ENCODE data around the gene HSF2BP.
"Not testable (repeated sequence)": the region's sequence is repeated elsewhere in the genome, so short reads cannot be mapped to it uniquely, and the experiment has no call there.

HSF2BP gene

DNA sequence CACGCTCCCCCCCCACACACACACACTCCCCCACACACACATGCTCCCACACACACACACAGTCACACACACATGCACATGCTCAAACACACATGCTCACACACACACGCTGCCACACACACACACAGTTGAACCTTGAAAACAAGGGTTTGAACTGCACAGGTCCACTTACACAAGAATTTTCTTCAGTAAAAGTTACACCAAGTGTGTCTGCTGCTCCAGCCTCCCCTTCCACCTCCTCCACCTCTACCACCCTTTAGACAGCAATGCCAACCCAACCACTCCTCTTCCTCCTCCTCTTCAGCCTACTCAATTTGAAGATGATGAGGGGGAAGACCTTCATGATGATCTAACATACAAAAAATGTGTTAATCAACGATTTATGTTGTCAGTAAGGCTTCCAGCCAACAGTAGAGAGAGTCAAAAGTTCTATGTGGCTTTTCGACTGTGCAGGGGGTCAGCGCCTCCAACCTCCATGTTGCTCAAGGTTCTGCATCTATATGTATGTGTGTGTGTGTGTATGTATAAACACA lies 26.8 kb downstream of the HSF2BP start:
- Mint-ChIP-seq H3K4me1 (ENCODE audit: low read depth) (no peaks in the 10 kb centered on the region), H3K36me3 (ENCODE audit: low read depth) (no peaks in the 10 kb centered on the region), H3K27me3 (ENCODE audit: low read depth) (peaks cover 2% of the 10 kb centered on the region), H3K27ac (no peak overlapping the region), H3K4me3 (no peak overlapping the region), H3K9me3 (no peaks in the 10 kb centered on the region)
- no peak for DNase-seq (ENCODE audit: low spot score)

DNA sequence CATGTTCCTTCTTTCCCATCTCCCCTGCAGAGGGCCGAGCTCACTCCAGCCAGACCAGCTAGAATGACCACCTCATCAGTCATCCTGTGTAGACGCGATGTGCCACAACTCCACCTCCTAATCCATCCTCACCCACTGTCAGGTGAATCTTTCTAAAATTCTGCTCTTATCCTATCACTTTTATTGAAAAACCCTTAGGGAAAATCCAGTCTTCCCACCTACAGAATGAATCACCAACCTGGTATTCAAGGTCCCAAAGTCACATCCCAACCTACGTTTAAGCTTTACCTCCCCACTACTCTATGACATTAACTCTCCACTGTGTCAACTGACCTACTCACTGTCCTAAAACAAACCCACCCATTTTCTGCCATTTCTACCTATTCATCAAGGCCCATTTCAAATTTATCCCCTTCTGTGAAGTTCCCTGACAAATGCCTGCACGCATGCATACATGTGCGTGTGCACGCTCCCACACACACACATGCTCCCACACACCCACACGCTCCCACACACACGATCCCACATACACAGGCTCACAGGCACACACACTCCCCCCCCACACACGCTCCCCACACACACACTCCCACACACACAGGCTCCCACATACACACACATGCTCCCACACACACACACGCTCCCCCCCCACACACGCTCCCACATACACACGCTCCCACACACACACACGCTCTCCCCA lies 27.7 kb downstream of the HSF2BP start:
- DNase-seq (ENCODE audit: low spot score), result no peak
- H3K27ac Mint-ChIP-seq, result no peak overlapping the region
- no peaks in the 10 kb centered on the region for H3K4me1 Mint-ChIP-seq (ENCODE audit: low read depth)
- no peaks in the 10 kb centered on the region for H3K9me3 Mint-ChIP-seq
- H3K36me3 Mint-ChIP-seq (ENCODE audit: low read depth), result no peaks in the 10 kb centered on the region
- no peak overlapping the region for H3K4me3 Mint-ChIP-seq
- H3K27me3 Mint-ChIP-seq (ENCODE audit: low read depth), result peaks cover 2% of the 10 kb centered on the region

DNA sequence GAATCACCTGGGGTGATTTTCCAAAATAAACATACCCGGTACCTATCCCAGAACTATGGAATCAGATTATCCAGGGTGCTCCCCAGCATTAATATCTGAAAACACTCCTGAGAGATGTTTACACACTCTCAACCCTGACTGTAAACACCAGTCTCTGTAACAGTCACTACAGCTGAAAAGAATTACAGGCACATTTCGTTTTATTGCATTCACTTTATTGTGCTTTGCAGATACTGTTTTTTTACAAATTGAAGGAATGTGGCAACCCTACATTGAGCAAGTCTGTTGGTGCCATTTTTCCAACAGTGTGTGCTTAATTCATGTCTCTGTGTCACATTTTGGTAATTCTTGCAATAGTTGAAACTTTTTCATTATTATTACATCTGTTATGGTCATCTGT lies 31.8 kb downstream of the HSF2BP start:
- Mint-ChIP-seq H3K27ac (no peak overlapping the region), H3K4me3 (no peak overlapping the region), H3K27me3 (ENCODE audit: low read depth) (peaks cover 21% of the 10 kb centered on the region), H3K4me1 (ENCODE audit: low read depth) (no peaks in the 10 kb centered on the region), H3K36me3 (ENCODE audit: low read depth) (no peaks in the 10 kb centered on the region), H3K9me3 (no peaks in the 10 kb centered on the region)
- DNase-seq (ENCODE audit: low spot score), result no peak

DNA sequence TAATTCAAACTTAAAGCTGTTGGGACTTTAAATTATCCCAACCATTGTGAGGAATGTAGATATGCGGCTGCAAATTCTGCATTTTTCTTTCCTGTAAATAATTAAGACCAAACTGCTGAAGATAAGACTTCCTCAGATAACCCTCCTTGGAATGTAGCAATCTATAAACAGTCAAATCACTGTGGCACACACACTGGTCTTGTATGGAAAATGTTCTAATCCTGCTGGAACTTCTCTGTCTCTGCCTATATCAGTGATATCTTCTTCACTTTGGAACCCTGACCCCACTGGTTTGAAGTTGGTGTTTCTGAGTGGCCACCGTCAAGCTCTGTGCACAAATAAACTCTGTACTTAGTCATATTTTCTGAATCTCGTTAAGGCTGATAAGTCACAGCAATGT lies 32.9 kb downstream of the HSF2BP start:
- DNase-seq (ENCODE audit: low spot score), result no peak
- Mint-ChIP-seq H3K4me1 (ENCODE audit: low read depth) (no peaks in the 10 kb centered on the region), H3K27me3 (ENCODE audit: low read depth) (peaks cover 20% of the 10 kb centered on the region), H3K36me3 (ENCODE audit: low read depth) (no peaks in the 10 kb centered on the region), H3K27ac (no peak overlapping the region), H3K9me3 (no peaks in the 10 kb centered on the region), H3K4me3 (no peak overlapping the region)

DNA sequence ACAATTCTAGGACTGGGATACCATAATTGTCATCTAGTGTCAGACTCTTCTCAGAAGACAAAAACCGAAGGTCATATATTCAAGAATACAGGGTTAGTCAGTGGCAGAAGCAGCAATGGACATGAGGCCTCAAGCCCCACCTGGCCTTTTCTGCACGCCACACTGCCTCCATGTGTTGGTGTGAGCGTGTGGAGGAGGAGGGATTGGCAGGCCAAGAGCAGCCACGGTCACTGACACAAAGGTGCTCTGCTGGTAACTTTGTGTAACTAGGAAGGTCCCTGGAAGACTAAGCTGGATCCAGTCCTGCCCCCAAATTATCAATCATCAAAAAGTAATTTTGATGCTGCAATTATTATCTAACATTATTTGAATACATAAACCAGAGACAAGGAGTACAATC lies 34.9 kb downstream of the HSF2BP start:
- Mint-ChIP-seq H3K4me1 (ENCODE audit: low read depth) (peaks cover 6% of the 10 kb centered on the region), H3K27me3 (ENCODE audit: low read depth) (peaks cover 20% of the 10 kb centered on the region), H3K9me3 (peaks cover 6% of the 10 kb centered on the region), H3K36me3 (ENCODE audit: low read depth) (peaks cover 2% of the 10 kb centered on the region), H3K4me3 (no peak overlapping the region), H3K27ac (no peak overlapping the region)
- no peak for DNase-seq (ENCODE audit: low spot score)

DNA sequence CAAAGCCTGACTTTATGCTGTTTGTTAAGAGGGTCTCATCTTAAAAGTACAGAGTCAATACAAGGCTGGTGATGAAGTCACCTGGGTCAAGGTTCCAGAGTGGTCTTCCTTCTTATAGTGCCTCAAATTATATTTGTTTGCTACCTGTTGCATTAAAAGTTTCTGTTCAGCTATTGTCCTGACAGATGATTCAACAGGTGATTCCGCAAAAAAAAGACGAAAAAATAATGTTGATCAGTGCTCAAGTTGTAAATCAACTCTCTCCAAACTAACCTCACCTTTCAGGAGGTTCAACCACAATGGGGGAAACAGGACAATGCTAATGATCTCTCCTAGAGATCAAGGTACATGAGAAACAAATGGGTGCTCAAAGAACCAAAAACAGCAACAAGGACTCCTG lies 35.7 kb downstream of the HSF2BP start:
- Mint-ChIP-seq H3K4me1 (ENCODE audit: low read depth) (peaks cover 6% of the 10 kb centered on the region), H3K27ac (no peak overlapping the region), H3K4me3 (no peak overlapping the region), H3K27me3 (ENCODE audit: low read depth) (peaks cover 20% of the 10 kb centered on the region), H3K9me3 (peaks cover 6% of the 10 kb centered on the region), H3K36me3 (ENCODE audit: low read depth) (peaks cover 2% of the 10 kb centered on the region)
- no peak for DNase-seq (ENCODE audit: low spot score)

DNA sequence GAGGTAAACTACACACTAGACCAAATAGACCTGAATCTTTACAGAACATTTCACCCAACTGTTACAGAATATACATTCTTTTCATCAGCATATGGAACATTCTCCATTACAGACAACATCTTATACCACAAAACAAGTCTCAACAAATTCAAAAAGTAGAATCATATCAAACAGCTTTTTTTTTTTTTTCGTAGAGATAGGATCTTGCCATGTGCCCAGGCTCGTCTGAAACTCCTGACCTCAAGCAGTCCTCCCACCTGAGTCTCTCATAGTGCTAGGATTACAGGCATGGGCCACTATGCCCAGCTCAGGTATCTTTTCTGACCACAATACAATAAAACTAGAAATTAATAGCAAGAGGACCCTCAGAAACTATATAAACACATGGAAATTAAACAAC lies 36.5 kb downstream of the HSF2BP start:
- Mint-ChIP-seq H3K36me3 (ENCODE audit: low read depth) (peaks cover 2% of the 10 kb centered on the region), H3K27me3 (ENCODE audit: low read depth) (peaks cover 20% of the 10 kb centered on the region), H3K4me1 (ENCODE audit: low read depth) (peaks cover 6% of the 10 kb centered on the region), H3K27ac (no peak overlapping the region), H3K9me3 (peaks cover 6% of the 10 kb centered on the region), H3K4me3 (no peak overlapping the region)
- no peak for DNase-seq (ENCODE audit: low spot score)

DNA sequence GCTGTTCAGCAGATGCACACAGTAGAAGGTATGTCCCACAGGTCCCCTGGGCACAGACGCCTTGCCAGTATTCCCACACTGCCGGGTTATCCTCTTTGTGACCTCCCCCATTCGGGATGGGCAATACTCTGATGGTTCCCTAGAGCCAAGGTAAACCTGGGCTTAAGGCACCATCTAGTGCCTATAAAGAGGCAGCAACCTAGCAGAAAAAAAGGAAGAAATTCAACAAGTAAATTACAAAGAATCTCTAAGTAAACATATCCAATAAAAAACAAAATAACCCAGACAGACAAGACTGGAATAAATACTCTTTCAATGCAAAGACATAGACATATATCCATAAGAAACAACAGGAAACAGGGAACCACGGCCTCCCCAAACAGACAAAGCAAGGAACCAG lies 39.4 kb downstream of the HSF2BP start:
- Mint-ChIP-seq H3K27ac (no peak overlapping the region), H3K27me3 (ENCODE audit: low read depth) (peaks cover 10% of the 10 kb centered on the region), H3K4me1 (ENCODE audit: low read depth) (peaks cover 6% of the 10 kb centered on the region), H3K4me3 (no peak overlapping the region), H3K36me3 (ENCODE audit: low read depth) (peaks cover 2% of the 10 kb centered on the region), H3K9me3 (peaks cover 6% of the 10 kb centered on the region)
- no peak for DNase-seq (ENCODE audit: low spot score)

DNA sequence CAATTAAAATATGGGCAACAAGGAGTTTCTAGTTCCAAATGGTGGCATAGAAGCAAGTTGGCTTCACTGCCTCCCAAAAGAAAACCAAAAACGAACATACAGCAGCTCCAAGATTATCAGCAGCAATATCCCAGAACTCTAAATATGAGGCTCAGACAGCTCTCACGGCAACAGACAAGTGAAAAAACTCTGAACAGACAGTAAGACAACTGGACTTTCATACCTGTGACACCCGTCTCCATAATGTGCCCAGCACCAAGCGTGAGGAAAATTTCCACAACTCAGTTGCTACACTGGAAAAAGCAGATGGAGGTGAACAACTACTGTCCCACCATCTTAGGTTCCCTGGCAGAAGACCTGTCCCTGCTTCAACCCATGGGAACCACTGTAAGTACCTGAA lies 39.9 kb downstream of the HSF2BP start:
- Mint-ChIP-seq H3K4me1 (ENCODE audit: low read depth) (peaks cover 6% of the 10 kb centered on the region), H3K36me3 (ENCODE audit: low read depth) (peaks cover 2% of the 10 kb centered on the region), H3K4me3 (no peak overlapping the region), H3K9me3 (peaks cover 6% of the 10 kb centered on the region), H3K27me3 (ENCODE audit: low read depth) (peaks cover 10% of the 10 kb centered on the region), H3K27ac (no peak overlapping the region)
- DNase-seq (ENCODE audit: low spot score), result no peak

DNA sequence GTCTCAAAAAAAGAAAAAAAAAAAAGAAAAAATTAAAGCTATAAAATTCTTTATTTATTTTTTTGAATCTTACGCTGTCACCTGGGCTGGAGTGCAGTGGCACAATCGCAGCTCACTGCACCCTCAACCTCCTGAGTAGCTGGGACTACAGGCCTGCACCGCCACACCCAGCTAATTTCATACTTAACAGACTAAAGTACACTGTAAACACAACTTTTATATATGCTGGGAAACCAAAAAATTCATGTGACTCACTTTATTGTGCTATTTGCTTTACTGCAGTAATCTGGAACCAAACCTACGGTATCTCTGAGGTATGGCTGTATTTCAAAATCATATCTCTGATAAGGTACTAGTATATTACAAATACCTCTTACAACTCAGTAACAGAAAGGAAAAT lies 40.3 kb downstream of the HSF2BP start:
- Mint-ChIP-seq H3K27ac (no peak overlapping the region), H3K4me3 (no peak overlapping the region), H3K36me3 (ENCODE audit: low read depth) (peaks cover 2% of the 10 kb centered on the region), H3K27me3 (ENCODE audit: low read depth) (peaks cover 10% of the 10 kb centered on the region), H3K4me1 (ENCODE audit: low read depth) (peaks cover 7% of the 10 kb centered on the region), H3K9me3 (peaks cover 6% of the 10 kb centered on the region)
- DNase-seq (ENCODE audit: low spot score), result no peak

DNA sequence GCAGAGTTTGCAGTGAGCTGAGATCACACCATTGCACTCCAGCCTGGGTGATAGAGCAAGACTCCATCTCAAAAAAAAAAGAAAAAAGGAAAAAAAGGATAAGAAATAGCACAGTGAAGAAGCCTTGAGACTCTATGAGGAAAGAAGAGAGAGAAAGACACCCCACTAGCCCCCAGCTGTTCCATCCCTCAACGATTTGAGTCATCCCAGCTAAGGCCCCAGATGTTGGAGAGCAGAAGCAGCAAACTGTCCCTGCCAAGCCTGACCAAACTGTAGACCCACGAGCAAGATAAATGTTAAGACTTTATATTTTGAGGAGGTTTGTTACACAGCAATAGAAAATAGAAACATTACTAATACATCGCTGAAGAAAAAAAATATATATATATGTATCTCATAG lies 42.4 kb downstream of the HSF2BP start:
- H3K27me3 Mint-ChIP-seq (ENCODE audit: low read depth); H3K4me3 Mint-ChIP-seq; H3K36me3 Mint-ChIP-seq (ENCODE audit: low read depth); H3K27ac Mint-ChIP-seq; DNase-seq (ENCODE audit: low spot score); H3K9me3 Mint-ChIP-seq: not testable (repeated sequence)
- H3K4me1 Mint-ChIP-seq (ENCODE audit: low read depth), result peaks cover 17% of the 10 kb centered on the region

DNA sequence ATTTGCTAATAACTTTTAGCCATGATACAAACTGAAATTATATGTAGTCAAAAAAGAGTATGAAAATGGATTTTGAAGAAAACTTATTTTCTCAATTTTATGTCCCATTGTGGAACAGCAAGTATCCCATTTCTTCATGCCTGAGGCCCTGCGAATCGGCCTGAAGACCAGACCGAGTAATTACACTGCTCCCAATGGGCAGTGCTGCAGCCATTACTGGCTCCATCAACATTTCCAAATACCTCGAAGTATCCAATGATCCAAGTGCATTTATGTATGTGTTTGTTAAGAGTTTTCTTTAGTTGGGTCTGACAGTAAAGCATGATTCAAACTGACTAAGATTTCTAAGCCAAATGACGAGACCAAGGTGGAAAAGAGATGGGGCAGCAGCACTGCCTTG lies 44.4 kb downstream of the HSF2BP start:
- H3K9me3 Mint-ChIP-seq, result no peaks in the 10 kb centered on the region
- DNase-seq (ENCODE audit: low spot score), result no peak
- H3K4me1 Mint-ChIP-seq (ENCODE audit: low read depth), result peaks cover 11% of the 10 kb centered on the region
- H3K27ac Mint-ChIP-seq, result no peak overlapping the region
- H3K27me3 Mint-ChIP-seq (ENCODE audit: low read depth), result no peaks in the 10 kb centered on the region
- H3K4me3 Mint-ChIP-seq, result no peak overlapping the region
- no peaks in the 10 kb centered on the region for H3K36me3 Mint-ChIP-seq (ENCODE audit: low read depth)

DNA sequence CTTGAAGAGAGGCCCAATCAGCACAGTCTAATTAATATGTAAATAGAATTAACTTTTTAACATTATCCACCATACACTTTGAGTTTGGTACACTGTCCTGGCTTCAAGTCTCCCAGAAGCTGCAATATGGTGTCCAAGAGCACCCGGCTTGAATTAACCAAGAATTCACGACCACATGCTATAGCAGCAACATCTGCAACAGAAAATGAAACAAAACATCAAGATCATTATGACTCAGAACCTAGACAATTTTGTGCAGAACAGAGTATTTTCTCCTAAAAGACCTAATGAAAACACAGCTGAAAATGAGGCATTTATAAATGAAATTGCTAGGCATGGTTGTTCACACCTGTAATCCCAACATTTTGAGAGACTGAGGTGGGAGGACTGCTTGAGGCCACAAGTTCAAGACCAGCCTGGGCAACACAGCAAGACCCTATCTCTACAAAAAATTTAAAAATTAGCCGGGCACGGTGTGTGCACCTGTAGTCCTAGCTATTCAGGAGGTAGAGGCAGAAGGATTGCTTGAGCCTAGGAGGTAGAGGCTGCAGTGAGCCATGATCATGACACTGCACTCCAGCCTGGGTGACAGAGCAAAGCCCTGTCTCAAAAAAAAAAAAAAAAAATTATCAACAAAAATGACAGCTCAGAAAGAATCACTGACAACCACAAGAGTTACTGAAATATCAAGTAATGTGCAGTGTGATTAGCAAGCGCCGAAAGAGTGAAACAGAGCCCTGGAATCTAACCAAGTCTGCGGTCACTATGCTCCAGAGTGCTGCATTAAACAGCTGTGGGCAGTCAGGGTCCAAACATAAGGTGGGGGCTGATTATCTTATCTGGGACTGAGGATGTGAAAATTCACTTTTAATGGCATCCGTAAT lies 45.3 kb downstream of the HSF2BP start:
- H3K27ac Mint-ChIP-seq, result peak overlapping the region; percentile 15

DNA sequence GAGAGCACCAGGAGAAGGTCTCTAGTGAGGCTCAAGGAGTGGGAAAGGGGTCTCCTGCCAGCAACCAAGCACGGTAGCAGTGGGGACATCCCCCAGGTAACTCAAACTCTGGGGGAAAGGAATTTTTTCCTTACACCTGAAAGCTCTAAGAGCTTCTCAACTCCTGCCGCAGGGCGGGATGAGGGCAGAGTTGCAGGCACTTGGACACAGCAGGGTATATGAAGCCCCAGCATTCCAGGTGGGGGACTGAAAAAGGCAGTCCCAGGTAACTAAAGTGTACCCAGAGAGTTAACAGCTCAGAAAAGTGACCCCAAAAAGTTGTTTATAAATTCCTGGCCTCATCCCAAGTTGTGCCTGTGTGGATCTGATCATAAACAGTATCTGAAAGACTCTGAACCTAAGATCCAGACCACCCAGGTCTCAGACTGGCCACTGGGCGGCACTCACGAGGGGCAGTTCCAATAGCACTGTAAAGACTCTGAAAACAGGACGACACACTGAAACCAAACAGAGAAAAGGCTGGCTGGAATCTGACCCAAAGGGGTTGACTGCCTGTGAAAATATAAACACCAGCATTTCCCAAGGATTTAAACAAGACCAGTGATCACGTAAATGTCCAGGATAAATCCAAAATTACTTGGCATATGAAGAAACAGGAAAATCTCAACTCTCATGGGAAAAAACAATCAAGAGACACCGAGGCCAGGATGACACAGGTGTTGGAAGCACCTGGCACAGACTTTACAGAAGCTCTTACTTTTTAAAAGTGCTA lies 47.5 kb downstream of the HSF2BP start:
- Mint-ChIP-seq H3K36me3 (ENCODE audit: low read depth) (no peaks in the 10 kb centered on the region), H3K4me3 (no peak overlapping the region), H3K9me3 (no peaks in the 10 kb centered on the region), H3K27ac (no peak overlapping the region), H3K27me3 (ENCODE audit: low read depth) (no peaks in the 10 kb centered on the region), H3K4me1 (ENCODE audit: low read depth) (peaks cover 11% of the 10 kb centered on the region)
- DNase-seq (ENCODE audit: low spot score), result no peak

More for the DNA sequence above, 45.3 kb downstream of the HSF2BP start:
- DNase-seq (ENCODE audit: low spot score), result no peak
- Mint-ChIP-seq H3K9me3 (no peaks in the 10 kb centered on the region), H3K36me3 (ENCODE audit: low read depth) (no peaks in the 10 kb centered on the region), H3K27me3 (ENCODE audit: low read depth) (no peaks in the 10 kb centered on the region), H3K4me1 (ENCODE audit: low read depth) (peaks cover 11% of the 10 kb centered on the region), H3K4me3 (no peak overlapping the region)

All from T-helper 2 cell treated with Interferon-gamma antibody and Interleukin-4, amounts not matched to agents 5 μg/mL and 100 μg/mL, for 36 hours (primary cell).